Smooth muscle cell of the umbilical artery (primary cell): Measurements from ENCODE around the gene UBE2K. TPM values are rescaled to one million over a fixed set of nuclear protein-coding genes. Genes with fewer than 3 reads are reported as not detected.

Source experiments
- total RNA-seq: library from RNA; depleted of rRNA; stranded (reverse); fragments of >200 nt; gene quantifications from 2 replicates; pipeline ENCODE4 v1.2.3, GENCODE V29; 2014

UBE2K gene
- total RNA-seq: 17.2 and 29.8 TPM in 2 replicates

GRCh38 chr4:39697740-39698423 lies at the start of gene UBE2K:
Gene UBE2K, plus strand, starts transcription at chr4:39698136. Its CDS starts 192 bp downstream, at chr4:39698328.

Other genes starting within 250 kb of the UBE2K start
- gene RPL9, start 239.2 kb upstream of the UBE2K start, total RNA-seq: 816 and 2,873 TPM in 2 replicates
- gene LIAS, start 239.1 kb upstream of the UBE2K start, total RNA-seq: 5.4 and 6.2 TPM in 2 replicates
- gene UGDH, start 170.7 kb upstream of the UBE2K start, total RNA-seq: 238 and 258 TPM in 2 replicates
- gene SMIM14, start 59.3 kb upstream of the UBE2K start, total RNA-seq: 40.4 and 44.0 TPM in 2 replicates